ENCODE results near the gene GGCT. TPM values are rescaled to one million over a fixed set of nuclear protein-coding genes. Genes with fewer than 3 reads are reported as not detected.
A peak's percentile ranks its signal among the peaks of the same experiment; 100 is the strongest.

GGCT gene
- total and polyA plus RNA-seq, 10 donors: 13.8 to 53.0 (median 24.5) TPM

GRCh38 chr7:30475580-30475979 lies 29.0 kb downstream of the GGCT start:
- WGBS, 5 donors: 42 to 58% (median 54%) methylated on average over 6 of the region's 6 CpGs
- intact Hi-C loops (cut with DNase I; ENCODE audit: low total_unique reads): no loop called here
- Histone ChIP-seq H3K36me3 (peaks cover 0 to 5% (median 0%) of the 10 kb centered on the region in 6 donors), H3K27ac (peak overlapping the region in 6 of 8 donors; percentile 0 to 95 (median 64)), H3K9me3 (no peaks in the 10 kb centered on the region), H3K4me3 (peak overlapping the region in 1 of 8 donors; percentile 7), H3K27me3 (replicated peaks in 1 of 7) (no peaks in the 10 kb centered on the region), H3K4me1 (peaks cover 49 to 90% (median 84%) of the 10 kb centered on the region in 6 donors)
- TF ChIP-seq POLR2A (IDR thresholded peaks at IDR 0.05) (no peak), POLR2AphosphoS5 (IDR thresholded peaks at IDR 0.05) (no peak), CTCF (IDR thresholded peaks at IDR 0.05 in 8 of 11, conservative IDR thresholded peaks at IDR 0.05 in 3 of 11) (no peak)
- no peak for DNase-seq

GRCh38 chr7:30474893-30475292 lies 29.7 kb downstream of the GGCT start:
- no peak overlapping the region for H3K4me3 ChIP-seq
- DNase-seq: no peak
- H3K9me3 ChIP-seq: no peaks in the 10 kb centered on the region
- no peaks in the 10 kb centered on the region for H3K27me3 ChIP-seq (replicated peaks in 1 of 7)
- peaks cover 54 to 97% (median 90%) of the 10 kb centered on the region in 6 donors for H3K4me1 ChIP-seq
- TF ChIP-seq CTCF (IDR thresholded peaks at IDR 0.05 in 8 of 11, conservative IDR thresholded peaks at IDR 0.05 in 3 of 11) (no peak), POLR2A (IDR thresholded peaks at IDR 0.05) (no peak), POLR2AphosphoS5 (IDR thresholded peaks at IDR 0.05) (no peak)
- WGBS, 5 donors: 51 to 68% (median 61%) methylated on average over 2 of the region's 2 CpGs
- H3K36me3 ChIP-seq: peaks cover 0 to 9% (median 0%) of the 10 kb centered on the region in 6 donors
- intact Hi-C loops (cut with DNase I; ENCODE audit: low total_unique reads): no loop called here
- peak overlapping the region in 7 of 8 donors; percentile 0 to 95 (median 37) for H3K27ac ChIP-seq

GRCh38 chr7:30474485-30474884 lies 30.1 kb downstream of the GGCT start:
- Histone ChIP-seq H3K4me1 (peaks cover 55 to 97% (median 90%) of the 10 kb centered on the region in 6 donors), H3K27me3 (replicated peaks in 1 of 7) (no peaks in the 10 kb centered on the region), H3K36me3 (peaks cover 0 to 11% (median 0%) of the 10 kb centered on the region in 6 donors), H3K4me3 (no peak overlapping the region), H3K27ac (peak overlapping the region in 6 of 8 donors; percentile 14 to 95 (median 30)), H3K9me3 (no peaks in the 10 kb centered on the region)
- TF ChIP-seq POLR2AphosphoS5 (IDR thresholded peaks at IDR 0.05): no peak
- TF ChIP-seq CTCF (IDR thresholded peaks at IDR 0.05 in 8 of 11, conservative IDR thresholded peaks at IDR 0.05 in 3 of 11): no peak
- no peak for TF ChIP-seq POLR2A (IDR thresholded peaks at IDR 0.05)
- no peak for DNase-seq
- WGBS, 5 donors: 93 to 97% (median 96%) methylated on average over 10 of the region's 10 CpGs
- intact Hi-C loops (cut with DNase I; ENCODE audit: low total_unique reads): no loop called here

GRCh38 chr7:30473903-30474302 lies 30.7 kb downstream of the GGCT start:
- no peak for DNase-seq
- no peaks in the 10 kb centered on the region for H3K27me3 ChIP-seq (replicated peaks in 1 of 7)
- 74 to 96% (median 82%) methylated on average over 1 of the region's 1 CpG for WGBS, 5 donors
- intact Hi-C loops (cut with DNase I; ENCODE audit: low total_unique reads): no loop called here
- H3K36me3 ChIP-seq: peaks cover 0 to 11% (median 0%) of the 10 kb centered on the region in 6 donors
- H3K4me3 ChIP-seq: no peak overlapping the region
- peak overlapping the region in 5 of 8 donors; percentile 6 to 95 (median 37) for H3K27ac ChIP-seq
- no peaks in the 10 kb centered on the region for H3K9me3 ChIP-seq
- peaks cover 56 to 97% (median 89%) of the 10 kb centered on the region in 6 donors for H3K4me1 ChIP-seq
- TF ChIP-seq POLR2A (IDR thresholded peaks at IDR 0.05) (no peak), CTCF (IDR thresholded peaks at IDR 0.05 in 8 of 11, conservative IDR thresholded peaks at IDR 0.05 in 3 of 11) (no peak), POLR2AphosphoS5 (IDR thresholded peaks at IDR 0.05) (no peak)

All from spleen (tissue), 11 donors.